ENCODE results near the gene TRIM47. TPM values are rescaled to one million over a fixed set of nuclear protein-coding genes. Genes with fewer than 3 reads are reported as not detected.
A peak's percentile ranks its signal among the peaks of the same experiment; 100 is the strongest.

TRIM47 gene
- total and polyA plus RNA-seq, 2 of the 13 experiments (the other 11 are each of a cell fraction or from before 2014, with no cell fraction given), result 33.5 to 82.0 TPM

- TF ChIP-seq ZNF7 (CRISPR knock-in tag; IDR thresholded peaks at IDR 0.05) (peak; percentile 8; the same call in 1 of the 2 replicates), KDM4B (CRISPR knock-in tag; IDR thresholded peaks at IDR 0.05) (peak; percentile 97), MIXL1 (CRISPR knock-in tag; IDR thresholded peaks at IDR 0.05) (peak; percentile 78), ATF5 (CRISPR knock-in tag; IDR thresholded peaks at IDR 0.05; ENCODE audit: low read depth) (no peak), MATR3 (CRISPR knock-in tag; IDR thresholded peaks at IDR 0.05) (no peak), EP300 (IDR thresholded peaks at IDR 0.05; ENCODE audit: low read depth in 2 of 2, low read length in 2 of 2) (peak in 1 of 2 experiments; percentile 58; a peak in 2 of 4 replicates), EP300 (CRISPR knock-in tag; IDR thresholded peaks at IDR 0.05; ENCODE audit: borderline replicate concordance) (peak; percentile 73), ZNF816 (CRISPR knock-in tag; IDR thresholded peaks at IDR 0.05; ENCODE audit: borderline replicate concordance) (peak; percentile 41; the same call in 1 of the 2 replicates), ZBTB33 (CRISPR knock-in tag; IDR thresholded peaks at IDR 0.05) (peak; percentile 85), ZNF546 (CRISPR knock-in tag; conservative IDR thresholded peaks at IDR 0.05) (peak; percentile 35; the same call in 1 of the 2 replicates), ZNF253 (CRISPR knock-in tag; IDR thresholded peaks at IDR 0.05; ENCODE audit: borderline replicate concordance) (peak; percentile 42; the same call in 1 of the 2 replicates), HHEX (CRISPR knock-in tag; IDR thresholded peaks at IDR 0.05) (no peak; the same call in 1 of the 2 replicates), ZNF577 (CRISPR knock-in tag; IDR thresholded peaks at IDR 0.05; ENCODE audit: borderline replicate concordance, low read depth) (no peak), TRIM22 (IDR thresholded peaks at IDR 0.05) (no peak), ZNF747 (CRISPR knock-in tag; IDR thresholded peaks at IDR 0.05; ENCODE audit: borderline replicate concordance) (peak; percentile 95; the same call in 1 of the 2 replicates), ZBTB38 (CRISPR knock-in tag; IDR thresholded peaks at IDR 0.05) (peak; percentile 98), ZEB1 (IDR thresholded peaks at IDR 0.05; ENCODE audit: insufficient replicate concordance, low read depth) (peak; percentile 91), ZNF589 (CRISPR knock-in tag; conservative IDR thresholded peaks at IDR 0.05) (peak; percentile 91; the same call in 1 of the 2 replicates), ZFP90 (CRISPR knock-in tag; IDR thresholded peaks at IDR 0.05; ENCODE audit: borderline replicate concordance) (peak; percentile 96), ZBTB8A (CRISPR knock-in tag; IDR thresholded peaks at IDR 0.05; ENCODE audit: borderline replicate concordance, low read depth) (peak; percentile 85; the same call in 1 of the 2 replicates), ZFP62 (CRISPR knock-in tag; IDR thresholded peaks at IDR 0.05) (no peak), ZNF563 (CRISPR knock-in tag; IDR thresholded peaks at IDR 0.05) (peak; percentile 85; the same call in 1 of the 2 replicates), ETV6 (CRISPR knock-in tag; conservative IDR thresholded peaks at IDR 0.05) (peak; percentile 95)
- TF ChIP-seq, protein P1, sequence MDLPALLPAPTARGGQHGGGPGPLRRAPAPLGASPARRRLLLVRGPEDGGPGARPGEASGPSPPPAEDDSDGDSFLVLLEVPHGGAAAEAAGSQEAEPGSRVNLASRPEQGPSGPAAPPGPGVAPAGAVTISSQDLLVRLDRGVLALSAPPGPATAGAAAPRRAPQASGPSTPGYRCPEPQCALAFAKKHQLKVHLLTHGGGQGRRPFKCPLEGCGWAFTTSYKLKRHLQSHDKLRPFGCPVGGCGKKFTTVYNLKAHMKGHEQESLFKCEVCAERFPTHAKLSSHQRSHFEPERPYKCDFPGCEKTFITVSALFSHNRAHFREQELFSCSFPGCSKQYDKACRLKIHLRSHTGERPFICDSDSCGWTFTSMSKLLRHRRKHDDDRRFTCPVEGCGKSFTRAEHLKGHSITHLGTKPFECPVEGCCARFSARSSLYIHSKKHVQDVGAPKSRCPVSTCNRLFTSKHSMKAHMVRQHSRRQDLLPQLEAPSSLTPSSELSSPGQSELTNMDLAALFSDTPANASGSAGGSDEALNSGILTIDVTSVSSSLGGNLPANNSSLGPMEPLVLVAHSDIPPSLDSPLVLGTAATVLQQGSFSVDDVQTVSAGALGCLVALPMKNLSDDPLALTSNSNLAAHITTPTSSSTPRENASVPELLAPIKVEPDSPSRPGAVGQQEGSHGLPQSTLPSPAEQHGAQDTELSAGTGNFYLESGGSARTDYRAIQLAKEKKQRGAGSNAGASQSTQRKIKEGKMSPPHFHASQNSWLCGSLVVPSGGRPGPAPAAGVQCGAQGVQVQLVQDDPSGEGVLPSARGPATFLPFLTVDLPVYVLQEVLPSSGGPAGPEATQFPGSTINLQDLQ (CRISPR knock-in tag; IDR thresholded peaks at IDR 0.05), result peak; percentile 62; the same call in 1 of the 2 replicates
These were observed 26.6 kb upstream of the TRIM47 start, which contains the start of gene MRPL38 (continued) for GRCh38 chr17:75904749-75905521.

All from HepG2 (cell line).